DOHH2 (cell line): ENCODE results near the gene CENPN.

Source experiments
- EZH2phosphoT487 ChIP-seq: fragments of 200-600 bp; sonication (generic); IDR thresholded peaks from 2 replicates; pipeline ENCODE4 v1.6.1; 2017; ENCODE audit warnings: borderline replicate concordance, mild to moderate bottlenecking, antibody characterized with exemption, low read length, moderate library complexity, mixed read lengths
- TF ChIP-seq, protein P1 (sequence below): fragments of 200-600 bp; sonication (generic); IDR thresholded peaks from one replicate; pipeline ENCODE4 v1.5.1; 2014; ENCODE audit warnings: antibody characterized with exemption, mild to moderate bottlenecking, low read depth, low read length; ENCODE audit not compliant: poor library complexity, severe bottlenecking

DNA sequence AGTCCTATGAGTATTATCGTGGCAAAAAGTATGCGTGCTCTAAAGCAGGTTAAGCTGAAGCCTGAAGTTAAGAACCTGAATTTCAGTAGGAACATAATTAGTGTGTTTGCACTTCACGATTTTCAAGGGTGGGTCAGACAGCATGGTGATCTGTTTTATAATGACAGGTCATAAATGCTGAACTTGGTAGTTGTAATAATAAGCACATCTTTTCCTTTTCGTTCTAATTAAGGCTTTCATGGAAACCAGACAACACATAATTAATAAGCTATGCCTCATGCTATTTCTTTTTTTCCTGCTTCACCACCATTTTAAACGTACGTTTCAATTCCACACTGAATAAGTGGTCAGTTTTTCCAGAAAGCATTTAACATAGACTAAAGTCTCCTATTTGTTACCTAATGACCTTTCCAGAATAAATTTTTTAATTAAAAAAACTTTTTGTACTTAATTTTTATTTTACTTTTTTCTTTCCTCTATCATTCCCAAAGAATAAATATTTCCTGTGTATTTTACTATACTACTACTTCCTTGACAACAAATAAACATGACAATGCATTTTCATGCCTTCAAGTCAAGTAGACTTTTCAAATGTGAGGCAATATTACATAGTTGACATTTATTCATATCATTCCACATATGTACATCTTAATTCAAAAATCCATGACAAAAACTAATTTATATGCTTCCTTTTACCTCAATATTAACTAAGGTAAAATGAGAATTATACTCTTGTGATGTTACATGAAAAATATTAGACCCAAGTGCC is 22.7 kb upstream of the CENPN start:
- TF ChIP-seq, protein P1, sequence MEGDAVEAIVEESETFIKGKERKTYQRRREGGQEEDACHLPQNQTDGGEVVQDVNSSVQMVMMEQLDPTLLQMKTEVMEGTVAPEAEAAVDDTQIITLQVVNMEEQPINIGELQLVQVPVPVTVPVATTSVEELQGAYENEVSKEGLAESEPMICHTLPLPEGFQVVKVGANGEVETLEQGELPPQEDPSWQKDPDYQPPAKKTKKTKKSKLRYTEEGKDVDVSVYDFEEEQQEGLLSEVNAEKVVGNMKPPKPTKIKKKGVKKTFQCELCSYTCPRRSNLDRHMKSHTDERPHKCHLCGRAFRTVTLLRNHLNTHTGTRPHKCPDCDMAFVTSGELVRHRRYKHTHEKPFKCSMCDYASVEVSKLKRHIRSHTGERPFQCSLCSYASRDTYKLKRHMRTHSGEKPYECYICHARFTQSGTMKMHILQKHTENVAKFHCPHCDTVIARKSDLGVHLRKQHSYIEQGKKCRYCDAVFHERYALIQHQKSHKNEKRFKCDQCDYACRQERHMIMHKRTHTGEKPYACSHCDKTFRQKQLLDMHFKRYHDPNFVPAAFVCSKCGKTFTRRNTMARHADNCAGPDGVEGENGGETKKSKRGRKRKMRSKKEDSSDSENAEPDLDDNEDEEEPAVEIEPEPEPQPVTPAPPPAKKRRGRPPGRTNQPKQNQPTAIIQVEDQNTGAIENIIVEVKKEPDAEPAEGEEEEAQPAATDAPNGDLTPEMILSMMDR: no peak
- no peak for TF ChIP-seq EZH2phosphoT487
